ENCODE measurements around the gene FMO4.

Gene FMO4

GRCh38 chr1:171343727-171344472 lies 29.9 kb downstream of the FMO4 start:
- H3K4me3 Mint-ChIP-seq = no peak overlapping the region
- peaks cover 3% of the 10 kb centered on the region for H3K27me3 Mint-ChIP-seq (ENCODE audit: low read depth, poor library complexity)
- no peaks in the 10 kb centered on the region for H3K36me3 Mint-ChIP-seq (ENCODE audit: low read depth)
- H3K27ac Mint-ChIP-seq = no peak overlapping the region
- no peaks in the 10 kb centered on the region for H3K4me1 Mint-ChIP-seq
- DNase-seq = no peak
- no peak for TF ChIP-seq CTCF (IDR thresholded peaks at IDR 0.05)
- H3K9me3 Mint-ChIP-seq = peaks cover 20% of the 10 kb centered on the region

GRCh38 chr1:171344473-171344820 lies 30.5 kb downstream of the FMO4 start:
- DNase-seq = no peak
- H3K9me3 Mint-ChIP-seq = peaks cover 21% of the 10 kb centered on the region
- H3K4me3 Mint-ChIP-seq = no peak overlapping the region
- no peak overlapping the region for H3K27ac Mint-ChIP-seq
- H3K27me3 Mint-ChIP-seq (ENCODE audit: low read depth, poor library complexity) = peaks cover 2% of the 10 kb centered on the region
- no peaks in the 10 kb centered on the region for H3K36me3 Mint-ChIP-seq (ENCODE audit: low read depth)
- no peaks in the 10 kb centered on the region for H3K4me1 Mint-ChIP-seq
- TF ChIP-seq CTCF (IDR thresholded peaks at IDR 0.05) = no peak

GRCh38 chr1:171345536-171345935 lies 31.6 kb downstream of the FMO4 start:
- Mint-ChIP-seq H3K27me3 (ENCODE audit: low read depth, poor library complexity) (no peaks in the 10 kb centered on the region), H3K9me3 (peaks cover 25% of the 10 kb centered on the region), H3K4me3 (no peak overlapping the region), H3K36me3 (ENCODE audit: low read depth) (no peaks in the 10 kb centered on the region), H3K27ac (no peak overlapping the region), H3K4me1 (no peaks in the 10 kb centered on the region)
- no peak for TF ChIP-seq CTCF (IDR thresholded peaks at IDR 0.05)
- DNase-seq = no peak

GRCh38 chr1:171346881-171347280 lies 32.9 kb downstream of the FMO4 start:
- no peak for DNase-seq
- no peaks in the 10 kb centered on the region for H3K4me1 Mint-ChIP-seq
- TF ChIP-seq CTCF (IDR thresholded peaks at IDR 0.05) = no peak
- peaks cover 25% of the 10 kb centered on the region for H3K9me3 Mint-ChIP-seq
- H3K27me3 Mint-ChIP-seq (ENCODE audit: low read depth, poor library complexity) = no peaks in the 10 kb centered on the region
- H3K4me3 Mint-ChIP-seq = no peak overlapping the region
- H3K27ac Mint-ChIP-seq = no peak overlapping the region
- H3K36me3 Mint-ChIP-seq (ENCODE audit: low read depth) = no peaks in the 10 kb centered on the region

GRCh38 chr1:171350594-171350993 lies 36.6 kb downstream of the FMO4 start:
- Mint-ChIP-seq H3K4me1 (peaks cover 7% of the 10 kb centered on the region), H3K27me3 (ENCODE audit: low read depth, poor library complexity) (no peaks in the 10 kb centered on the region), H3K27ac (no peak overlapping the region), H3K36me3 (ENCODE audit: low read depth) (no peaks in the 10 kb centered on the region), H3K9me3 (peaks cover 18% of the 10 kb centered on the region), H3K4me3 (no peak overlapping the region)
- TF ChIP-seq CTCF (IDR thresholded peaks at IDR 0.05) = no peak
- DNase-seq = no peak

GRCh38 chr1:171351961-171352360 lies 38.0 kb downstream of the FMO4 start:
- no peak for DNase-seq
- no peak overlapping the region for H3K27ac Mint-ChIP-seq

More at GRCh38 chr1:171351961-171352360, 38.0 kb downstream of the FMO4 start:
- Mint-ChIP-seq H3K9me3 (peaks cover 6% of the 10 kb centered on the region), H3K27me3 (ENCODE audit: low read depth, poor library complexity) (no peaks in the 10 kb centered on the region), H3K4me1 (peaks cover 7% of the 10 kb centered on the region), H3K4me3 (no peak overlapping the region), H3K36me3 (ENCODE audit: low read depth) (no peaks in the 10 kb centered on the region)
- no peak for TF ChIP-seq CTCF (IDR thresholded peaks at IDR 0.05)

All from nephron progenitor cell (in vitro differentiated cells).